ENCODE measurements around the gene RUNDC3A.

The RUNDC3A gene
- 0 to 0.80 (median 0.21) reads per million in 4 donors for total RNA-seq

- peak; percentile 59 to 82 (median 80) for DNase-seq
These were observed at the start of gene RUNDC3A for GRCh38 chr17:44308320-44308818. TSS of gene RUNDC3A (plus strand) at chr17:44308601. CDS start at chr17:44308833, 232 bp downstream.

- no peak for DNase-seq
These were observed 49.5 kb upstream of the RUNDC3A start for GRCh38 chr17:44258811-44259351.

GRCh38 chr17:44260296-44260695 is 48.1 kb upstream of the RUNDC3A start:
- no peak for DNase-seq

- DNase-seq, result no peak
These were observed 45.7 kb upstream of the RUNDC3A start for GRCh38 chr17:44262654-44263225.

- no peak for DNase-seq
These were observed 45.0 kb upstream of the RUNDC3A start for GRCh38 chr17:44263345-44263902.

- no peak for DNase-seq
These were observed 41.8 kb upstream of the RUNDC3A start for GRCh38 chr17:44266402-44267164.

- DNase-seq, result no peak
These were observed 41.3 kb upstream of the RUNDC3A start for GRCh38 chr17:44267165-44267455.

GRCh38 chr17:44267818-44268490 is 40.4 kb upstream of the RUNDC3A start, which contains the start of gene SLC4A1:
TSS of gene SLC4A1 (minus strand) at chr17:44268135. CDS start at chr17:44262866, 5,269 bp downstream.
- no peak for DNase-seq

- DNase-seq, result no peak
These were observed 39.5 kb upstream of the RUNDC3A start for GRCh38 chr17:44268709-44269534.

GRCh38 chr17:44269535-44270240 is 38.7 kb upstream of the RUNDC3A start:
- DNase-seq, result no peak

GRCh38 chr17:44272321-44272951 is 36.0 kb upstream of the RUNDC3A start:
- no peak for DNase-seq

GRCh38 chr17:44272954-44273353 is 35.4 kb upstream of the RUNDC3A start:
- DNase-seq, result no peak

GRCh38 chr17:44273607-44274006 is 34.8 kb upstream of the RUNDC3A start:
- no peak for DNase-seq

- no peak for DNase-seq
These were observed 30.4 kb upstream of the RUNDC3A start for GRCh38 chr17:44277976-44278375.

GRCh38 chr17:44279346-44279665 is 29.1 kb upstream of the RUNDC3A start:
- DNase-seq, result no peak

- DNase-seq, result peak in 1 of 5 donors; percentile 19
These were observed 28.6 kb upstream of the RUNDC3A start for GRCh38 chr17:44279666-44280391.

GRCh38 chr17:44280392-44280937 is 27.9 kb upstream of the RUNDC3A start:
- DNase-seq, result no peak

GRCh38 chr17:44281570-44281969 is 26.8 kb upstream of the RUNDC3A start:
- DNase-seq, result no peak

GRCh38 chr17:44282264-44282663 is 26.1 kb upstream of the RUNDC3A start:
- no peak for DNase-seq
